Neural progenitor cell (in vitro differentiated cells): ENCODE measurements around the gene IREB2.

Experiments used
- EZH2 ChIP-seq: fragments of 200-600 bp; sonication (generic); IDR thresholded peaks from 2 replicates; pipeline ENCODE4 v1.6.1; 2017; ENCODE audit warnings: antibody characterized with exemption, mild to moderate bottlenecking, moderate library complexity
- TF ChIP-seq, protein P1 (sequence below): fragments of 200-600 bp; sonication (generic); IDR thresholded peaks from 2 replicates; pipeline ENCODE4 v1.5.1; 2017; ENCODE audit warnings: antibody characterized with exemption, mild to moderate bottlenecking

DNA sequence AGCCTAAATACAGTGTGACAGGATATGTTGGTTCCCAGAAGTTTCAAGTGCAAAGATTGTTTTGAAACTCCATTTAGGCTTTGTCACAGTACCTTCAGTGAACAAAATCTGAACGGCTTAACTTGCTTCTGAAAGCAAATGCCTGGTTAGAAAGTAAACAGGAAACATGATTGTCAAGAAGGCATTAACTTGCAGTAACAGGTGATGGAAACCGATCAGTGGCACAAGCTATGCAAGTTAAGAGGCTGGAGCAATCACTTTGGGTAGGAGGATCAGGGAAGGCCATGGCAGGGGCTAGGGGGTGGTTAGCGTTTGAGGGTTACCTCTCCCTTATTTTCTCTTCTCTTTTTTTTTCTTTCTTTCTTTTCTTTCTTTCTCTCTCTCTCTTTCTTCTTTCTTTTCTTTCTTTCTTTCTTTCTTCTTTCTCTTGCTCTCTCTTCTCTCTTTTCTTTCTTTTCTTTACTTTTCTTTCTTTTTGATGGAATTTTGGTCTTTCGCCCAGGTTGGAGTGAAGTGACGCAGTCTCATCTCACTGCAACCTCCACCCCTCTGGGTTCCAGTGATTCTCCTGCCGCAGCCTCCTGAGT, 71.8 kb downstream of the IREB2 start:
- TF ChIP-seq, protein P1, sequence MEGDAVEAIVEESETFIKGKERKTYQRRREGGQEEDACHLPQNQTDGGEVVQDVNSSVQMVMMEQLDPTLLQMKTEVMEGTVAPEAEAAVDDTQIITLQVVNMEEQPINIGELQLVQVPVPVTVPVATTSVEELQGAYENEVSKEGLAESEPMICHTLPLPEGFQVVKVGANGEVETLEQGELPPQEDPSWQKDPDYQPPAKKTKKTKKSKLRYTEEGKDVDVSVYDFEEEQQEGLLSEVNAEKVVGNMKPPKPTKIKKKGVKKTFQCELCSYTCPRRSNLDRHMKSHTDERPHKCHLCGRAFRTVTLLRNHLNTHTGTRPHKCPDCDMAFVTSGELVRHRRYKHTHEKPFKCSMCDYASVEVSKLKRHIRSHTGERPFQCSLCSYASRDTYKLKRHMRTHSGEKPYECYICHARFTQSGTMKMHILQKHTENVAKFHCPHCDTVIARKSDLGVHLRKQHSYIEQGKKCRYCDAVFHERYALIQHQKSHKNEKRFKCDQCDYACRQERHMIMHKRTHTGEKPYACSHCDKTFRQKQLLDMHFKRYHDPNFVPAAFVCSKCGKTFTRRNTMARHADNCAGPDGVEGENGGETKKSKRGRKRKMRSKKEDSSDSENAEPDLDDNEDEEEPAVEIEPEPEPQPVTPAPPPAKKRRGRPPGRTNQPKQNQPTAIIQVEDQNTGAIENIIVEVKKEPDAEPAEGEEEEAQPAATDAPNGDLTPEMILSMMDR, result no peak
- TF ChIP-seq EZH2, result no peak
